SK-N-SH (cell line): ENCODE data around the gene ZFP36L1. TPM values are rescaled to one million over a fixed set of nuclear protein-coding genes. Genes with fewer than 3 reads are reported as not detected.

Source experiments
- CTCF ChIA-PET: fragments of 300-600, 350-600 bp; formaldehyde crosslinking; extraction: SDS; loops from one replicate; lab custom pipeline; 2021; lab: Yijun Ruan, JAX
- POLR2A ChIA-PET: fragments of 350-600 bp; sonication (Branson Sonifier 250); formaldehyde crosslinking; extraction: SDS; loops from one replicate; lab custom pipeline; 2020; ENCODE audit warnings: antibody characterized with exemption, inconsistent platforms; lab: Yijun Ruan, JAX
- DNase-seq: peaks from one replicate; pipeline ENCODE4 v3.0.0; 2012
- H2AFZ ChIP-seq: fragments of 200-600 bp; sonication (generic); 2 replicates; pipeline ENCODE4 v1.8.1; 2016; ENCODE audit warnings: antibody characterized with exemption, mild to moderate bottlenecking, low read depth
- H3F3A ChIP-seq: fragments of 200-600 bp; sonication (generic); replicated peaks from 2 replicates; pipeline ENCODE3; 2016; ENCODE audit warnings: antibody characterized with exemption, mild to moderate bottlenecking; ENCODE audit not compliant: insufficient read depth
- H3K27ac ChIP-seq, 2 experiments: fragments of 200-500 bp in 1 of 2; fragments of 200-600 bp in 1 of 2; sonication (Bioruptor generic) in 1 of 2; sonication (generic), shearing (Covaris generic) in 1 of 2; 2 replicates each; pipeline versions ENCODE4 v1.5.1 to v1.6.1; 2014 to 2016; ENCODE audit warnings: low read depth in 2 of 2, inconsistent platforms in 1 of 2, low read length in 1 of 2, mild to moderate bottlenecking in 1 of 2, mixed read lengths in 1 of 2
- H3K27me3 ChIP-seq: fragments of 200-600 bp; sonication (generic), shearing (Covaris generic); 2 replicates; pipeline ENCODE4 v1.6.1; 2016; ENCODE audit warnings: mixed run types; ENCODE audit not compliant: insufficient read depth
- H3K36me3 ChIP-seq, 2 experiments: fragments of 200-500 bp in 1 of 2; fragments of 200-600 bp in 1 of 2; sonication (Bioruptor generic) in 1 of 2; sonication (generic) in 1 of 2; replicated peaks in 1 of 2; 2 replicates each; pipeline versions ENCODE3 to v1.5.1; 2014 to 2016; ENCODE audit warnings: low read length in 1 of 2, mild to moderate bottlenecking in 1 of 2; ENCODE audit not compliant: insufficient read depth in 2 of 2, control insufficient read depth in 1 of 2
- H3K4me1 ChIP-seq, 2 experiments: fragments of 200-500 bp in 1 of 2; fragments of 200-600 bp in 1 of 2; sonication (Bioruptor generic) in 1 of 2; sonication (generic), shearing (Covaris generic) in 1 of 2; 2 replicates each; pipeline versions ENCODE4 v1.5.1 to v1.6.1; 2014 to 2016; ENCODE audit warnings: low read depth in 1 of 2, low read length in 1 of 2, mixed run types in 1 of 2; ENCODE audit not compliant: insufficient read depth in 2 of 2, control insufficient read depth in 1 of 2
- H3K4me2 ChIP-seq: fragments of 200-600 bp; sonication (generic), shearing (Covaris generic); 2 replicates; pipeline ENCODE4 v1.6.1; 2017; ENCODE audit warnings: mixed run types
- H3K4me3 ChIP-seq, 2 experiments: fragments of 200-500 bp in 1 of 2; fragments of 200-600 bp in 1 of 2; sonication (Bioruptor generic) in 1 of 2; sonication (generic), shearing (Covaris generic) in 1 of 2; 2 replicates each; pipeline versions ENCODE4 v1.5.1 to v1.8.1; 2014 to 2016; ENCODE audit warnings: low read depth in 2 of 2, inconsistent platforms in 1 of 2, low read length in 1 of 2, mild to moderate bottlenecking in 1 of 2, mixed read lengths in 1 of 2, moderate library complexity in 1 of 2
- H3K79me2 ChIP-seq: fragments of 200-600 bp; sonication (generic); 2 replicates; pipeline ENCODE4 v1.8.1; 2017; ENCODE audit warnings: mild to moderate bottlenecking; ENCODE audit not compliant: insufficient read depth
- H3K9ac ChIP-seq: fragments of 200-600 bp; sonication (generic); 2 replicates; pipeline ENCODE4 v1.6.1; 2017; ENCODE audit warnings: mixed run types
- H3K9me2 ChIP-seq: fragments of 200-600 bp; sonication (generic); 2 replicates; pipeline ENCODE4 v1.6.1; 2017; ENCODE audit warnings: mixed run types
- H3K9me3 ChIP-seq: fragments of 200-600 bp; sonication (generic); 2 replicates; pipeline ENCODE4 v1.6.1; 2017; ENCODE audit warnings: mixed run types, mild to moderate bottlenecking, moderate library complexity
- H4K20me1 ChIP-seq: fragments of 200-600 bp; sonication (generic); 2 replicates; pipeline ENCODE4 v1.6.1; 2017; ENCODE audit warnings: mild to moderate bottlenecking, mixed run types; ENCODE audit not compliant: insufficient read depth
- IRF3 ChIP-seq: fragments of 150-350 bp; IDR thresholded peaks from 2 replicates; pipeline ENCODE4 v1.6.1; 2016; ENCODE audit warnings: mild to moderate bottlenecking, low read depth, low read length
- JUND ChIP-seq: IDR thresholded peaks from 2 replicates; pipeline ENCODE4 v1.4.0; 2012
- MAX ChIP-seq: IDR thresholded peaks from 2 replicates; pipeline ENCODE4 v1.4.0; 2012; ENCODE audit warnings: low read depth
- NRF1 ChIP-seq: IDR thresholded peaks from 2 replicates; pipeline ENCODE4 v1.6.1; 2012; ENCODE audit warnings: low read depth, mild to moderate bottlenecking, low read length
- RFX5 ChIP-seq: IDR thresholded peaks from 2 replicates; pipeline ENCODE4 v1.6.1; 2012; ENCODE audit warnings: mild to moderate bottlenecking, improper control_type of control experiment, low read length
- SIN3A ChIP-seq: IDR thresholded peaks from 2 replicates; pipeline ENCODE4 v1.6.1; 2012; ENCODE audit warnings: low read depth, mild to moderate bottlenecking, low read length, moderate library complexity, borderline replicate concordance
- TEAD4 ChIP-seq: IDR thresholded peaks from 2 replicates; pipeline ENCODE4 v1.4.0; 2012; ENCODE audit warnings: mild to moderate bottlenecking, borderline replicate concordance; ENCODE audit not compliant: insufficient read depth
- YY1 ChIP-seq: IDR thresholded peaks from 2 replicates; pipeline ENCODE4 v1.4.0; 2012; ENCODE audit warnings: low read depth, mild to moderate bottlenecking
- ZBTB33 ChIP-seq: IDR thresholded peaks from 2 replicates; pipeline ENCODE4 v1.4.0; 2012; ENCODE audit warnings: low read depth, borderline replicate concordance
- WGBS: methylation state at CpG from one replicate; pipeline ENCODE4 v1.1.6; 2017; ENCODE audit warnings: low lambda C conversion rate; 5-methylcytosine and 5-hydroxymethylcytosine counted together
- polyA plus RNA-seq, 3 experiments: library from polyadenylated mRNA; depleted of rRNA; stranded (reverse); fragments of >200 nt; gene quantifications; 2 replicates each; pipeline ENCODE4 v1.2.3, GENCODE V29; 2012

Gene ZFP36L1
- polyA plus RNA-seq, 1 of the 3 experiments (the other 2 are of a cell fraction): 16.5 TPM

DNA sequence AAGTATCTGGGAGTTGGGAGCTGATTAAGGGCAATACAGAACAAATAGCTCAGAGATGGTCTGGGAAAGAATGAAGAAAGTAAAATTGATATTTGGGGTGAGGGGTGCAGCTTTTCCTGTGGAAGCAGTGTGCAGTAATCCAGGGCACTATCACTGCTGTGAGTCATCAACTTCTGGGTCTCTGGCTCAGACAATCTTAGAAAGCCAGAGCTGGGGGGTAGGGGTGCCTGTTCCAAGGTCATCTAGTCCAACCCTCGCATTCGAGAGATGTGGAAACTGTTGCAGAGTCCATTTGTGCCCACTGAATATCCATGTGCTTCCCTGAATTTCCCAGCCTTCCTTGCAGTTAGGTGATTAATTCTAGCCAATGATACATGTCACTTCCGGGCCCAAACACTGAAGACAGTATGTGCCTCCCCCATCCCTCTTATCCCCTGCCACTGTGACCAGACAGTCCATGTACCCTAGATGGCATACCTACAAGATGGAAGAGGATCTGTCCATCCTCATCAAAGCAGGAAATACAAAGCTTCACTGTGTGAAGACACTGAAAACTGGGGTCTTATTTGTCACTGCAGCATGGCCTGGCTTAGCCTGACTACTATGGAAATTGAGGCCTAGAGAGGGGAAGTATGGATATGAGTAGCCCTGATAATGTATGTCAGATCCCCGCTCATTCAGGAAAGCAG, 51.9 kb downstream of the ZFP36L1 start:
- POLR2A ChIA-PET: no interaction called here
- Histone ChIP-seq H3K4me3 (no peak overlapping the region), H3F3A (no peaks in the 10 kb centered on the region), H3K36me3 (no peaks in the 10 kb centered on the region), H3K9me2 (no peaks in the 10 kb centered on the region), H3K27me3 (no peaks in the 10 kb centered on the region), H3K9ac (no peak overlapping the region), H3K27ac (no peak overlapping the region), H4K20me1 (no peaks in the 10 kb centered on the region), H3K9me3 (no peaks in the 10 kb centered on the region), H3K4me2 (no peak overlapping the region), H3K79me2 (no peaks in the 10 kb centered on the region), H2AFZ (no peak overlapping the region)
- DNase-seq: no peak
- CTCF ChIA-PET: no interaction called here
- WGBS: 94% methylated on average over 4 of the region's 4 CpGs
- TF ChIP-seq ZBTB33: no peak
- TF ChIP-seq YY1: no peak
- no peak for TF ChIP-seq JUND
- TF ChIP-seq, all 33 proteins: peak for 0
- no peaks in the 10 kb centered on the region for H3K4me1 ChIP-seq

- Histone ChIP-seq H4K20me1 (no peaks in the 10 kb centered on the region), H3K79me2 (no peaks in the 10 kb centered on the region), H3K4me2 (no peak overlapping the region), H3K9me3 (no peaks in the 10 kb centered on the region), H3K9me2 (no peaks in the 10 kb centered on the region), H3K36me3 (no peaks in the 10 kb centered on the region), H3K27ac (no peak overlapping the region), H3K27me3 (no peaks in the 10 kb centered on the region), H3K4me3 (no peak overlapping the region), H3F3A (no peaks in the 10 kb centered on the region), H2AFZ (no peak overlapping the region), H3K9ac (no peak overlapping the region), H3K4me1 (no peaks in the 10 kb centered on the region)
- DNase-seq: no peak
- TF ChIP-seq MAX (no peak), RFX5 (no peak), IRF3 (no peak), YY1 (no peak), NRF1 (no peak), TEAD4 (no peak), SIN3A (no peak)
- POLR2A ChIA-PET: no interaction called here
- CTCF ChIA-PET: no interaction called here
- 91% methylated on average over 5 of the region's 7 CpGs for WGBS
These were observed 53.2 kb downstream of the ZFP36L1 start for GRCh38 chr14:68739701-68740100.
